ENCODE results near the gene C20orf202.

The C20orf202 gene

GRCh38 chr20:1225263-1225782 is 22.1 kb downstream of the C20orf202 start:
- Mint-ChIP-seq H3K4me1 (peaks cover 4% of the 10 kb centered on the region), H3K27me3 (ENCODE audit: low read depth, poor library complexity) (peaks cover 60% of the 10 kb centered on the region), H3K36me3 (ENCODE audit: low read depth) (no peaks in the 10 kb centered on the region), H3K4me3 (peak overlapping the region; percentile 87), H3K9me3 (peaks cover 15% of the 10 kb centered on the region), H3K27ac (no peak overlapping the region)
- DNase-seq = no peak
- no peak for TF ChIP-seq CTCF (IDR thresholded peaks at IDR 0.05)

- Mint-ChIP-seq H3K36me3 (ENCODE audit: low read depth) (no peaks in the 10 kb centered on the region), H3K27ac (no peak within 1 kb of the TSS), H3K4me1 (peaks cover 9% of the 10 kb centered on the region), H3K27me3 (ENCODE audit: low read depth, poor library complexity) (peaks cover 58% of the 10 kb centered on the region), H3K9me3 (peaks cover 10% of the 10 kb centered on the region), H3K4me3 (peak within 1 kb of the TSS; percentile 87)
- TF ChIP-seq CTCF (IDR thresholded peaks at IDR 0.05) = no peak
- peak; percentile 92 for DNase-seq
Observed at GRCh38 chr20:1225783-1226654, 22.8 kb downstream of the C20orf202 start, which contains the start of gene RAD21L1. RAD21L1 (plus strand) TSS chr20:1226044; CDS start chr20:1228454, 2,410 bp downstream.

- no peak overlapping the region for H3K27ac Mint-ChIP-seq
- no peak for TF ChIP-seq CTCF (IDR thresholded peaks at IDR 0.05)
- H3K4me1 Mint-ChIP-seq = peaks cover 13% of the 10 kb centered on the region
- no peak overlapping the region for H3K4me3 Mint-ChIP-seq
- H3K36me3 Mint-ChIP-seq (ENCODE audit: low read depth) = no peaks in the 10 kb centered on the region
- DNase-seq = no peak
- H3K27me3 Mint-ChIP-seq (ENCODE audit: low read depth, poor library complexity) = peaks cover 52% of the 10 kb centered on the region
- H3K9me3 Mint-ChIP-seq = no peaks in the 10 kb centered on the region
Observed at GRCh38 chr20:1229541-1229940, 26.3 kb downstream of the C20orf202 start.

GRCh38 chr20:1232286-1233111 is 29.2 kb downstream of the C20orf202 start:
- H3K4me1 Mint-ChIP-seq = peaks cover 9% of the 10 kb centered on the region

GRCh38 chr20:1240549-1240948 is 37.3 kb downstream of the C20orf202 start:
- H3K4me1 Mint-ChIP-seq = peaks cover 17% of the 10 kb centered on the region
- H3K9me3 Mint-ChIP-seq = no peaks in the 10 kb centered on the region
- no peak for DNase-seq
- peaks cover 12% of the 10 kb centered on the region for H3K27me3 Mint-ChIP-seq (ENCODE audit: low read depth, poor library complexity)
- H3K4me3 Mint-ChIP-seq = no peak overlapping the region
- H3K36me3 Mint-ChIP-seq (ENCODE audit: low read depth) = no peaks in the 10 kb centered on the region
- H3K27ac Mint-ChIP-seq = no peak overlapping the region
- no peak for TF ChIP-seq CTCF (IDR thresholded peaks at IDR 0.05)

More at GRCh38 chr20:1232286-1233111, 29.2 kb downstream of the C20orf202 start:
- no peak for TF ChIP-seq CTCF (IDR thresholded peaks at IDR 0.05)
- no peak overlapping the region for H3K4me3 Mint-ChIP-seq
- no peak overlapping the region for H3K27ac Mint-ChIP-seq
- peaks cover 41% of the 10 kb centered on the region for H3K27me3 Mint-ChIP-seq (ENCODE audit: low read depth, poor library complexity)
- no peaks in the 10 kb centered on the region for H3K9me3 Mint-ChIP-seq
- H3K36me3 Mint-ChIP-seq (ENCODE audit: low read depth) = no peaks in the 10 kb centered on the region
- no peak for DNase-seq

Data from nephron progenitor cell (in vitro differentiated cells).